IMR-90 (cell line): Measurements from ENCODE around the gene ADCY2.

Experiments used
- BHLHE40 ChIP-seq: fragments of 150-350 bp; IDR thresholded peaks from 2 replicates; pipeline ENCODE4 v1.6.1; 2016; ENCODE audit warnings: mild to moderate bottlenecking, low read depth, low read length
- CEBPB ChIP-seq: IDR thresholded peaks from 2 replicates; pipeline ENCODE4 v1.6.1; 2012; ENCODE audit warnings: low read depth, low read length, improper control_type of control experiment
- TF ChIP-seq, protein P1 (sequence below): conservative IDR thresholded peaks from 2 replicates; pipeline ENCODE4 v1.5.1; 2012; ENCODE audit warnings: mild to moderate bottlenecking, low read depth, low read length, improper control_type of control experiment

GRCh38 chr5:7781899-7782298, 386.0 kb downstream of the ADCY2 start:
- TF ChIP-seq CEBPB (no peak), BHLHE40 (no peak)
- TF ChIP-seq, protein P1, sequence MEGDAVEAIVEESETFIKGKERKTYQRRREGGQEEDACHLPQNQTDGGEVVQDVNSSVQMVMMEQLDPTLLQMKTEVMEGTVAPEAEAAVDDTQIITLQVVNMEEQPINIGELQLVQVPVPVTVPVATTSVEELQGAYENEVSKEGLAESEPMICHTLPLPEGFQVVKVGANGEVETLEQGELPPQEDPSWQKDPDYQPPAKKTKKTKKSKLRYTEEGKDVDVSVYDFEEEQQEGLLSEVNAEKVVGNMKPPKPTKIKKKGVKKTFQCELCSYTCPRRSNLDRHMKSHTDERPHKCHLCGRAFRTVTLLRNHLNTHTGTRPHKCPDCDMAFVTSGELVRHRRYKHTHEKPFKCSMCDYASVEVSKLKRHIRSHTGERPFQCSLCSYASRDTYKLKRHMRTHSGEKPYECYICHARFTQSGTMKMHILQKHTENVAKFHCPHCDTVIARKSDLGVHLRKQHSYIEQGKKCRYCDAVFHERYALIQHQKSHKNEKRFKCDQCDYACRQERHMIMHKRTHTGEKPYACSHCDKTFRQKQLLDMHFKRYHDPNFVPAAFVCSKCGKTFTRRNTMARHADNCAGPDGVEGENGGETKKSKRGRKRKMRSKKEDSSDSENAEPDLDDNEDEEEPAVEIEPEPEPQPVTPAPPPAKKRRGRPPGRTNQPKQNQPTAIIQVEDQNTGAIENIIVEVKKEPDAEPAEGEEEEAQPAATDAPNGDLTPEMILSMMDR = no peak
